ENCODE data around the gene PPP3R1.

GRCh38 chr2:68216454-68217310, 35.6 kb downstream of the PPP3R1 start:
- no peak for TF ChIP-seq CTCF (conservative IDR thresholded peaks at IDR 0.05; ENCODE audit: low read length)
- no peak for TF ChIP-seq EZH2phosphoT487 (IDR thresholded peaks at IDR 0.05; ENCODE audit: borderline replicate concordance)
